K562 (cell line): ENCODE data around the gene WDR64. TPM values are rescaled to one million over a fixed set of nuclear protein-coding genes. Genes with fewer than 3 reads are reported as not detected.

Source experiments
- BCL6 ChIP-seq: fragments of 250-450 bp; sonication (Bioruptor Pico); IDR thresholded peaks from 2 replicates; pipeline ENCODE4 v1.4.0; 2020
- CBFA2T2 ChIP-seq: fragments of 450-650 bp; conservative IDR thresholded peaks from 2 replicates; pipeline ENCODE4 v1.6.1; 2017; ENCODE audit warnings: mild to moderate bottlenecking
- EHMT2 ChIP-seq: fragments of 450-650 bp; IDR thresholded peaks from 2 replicates; pipeline ENCODE4 v1.6.1; 2018; ENCODE audit warnings: antibody characterized with exemption
- FOXM1 ChIP-seq, 2 experiments: fragments of 450-650 bp in 1 of 2; sonication (generic) in 1 of 2; formaldehyde crosslinking in 1 of 2; IDR thresholded peaks; 2 replicates each; pipeline versions ENCODE4 v1.6.1 to v1.9.0; 2017 to 2022; ENCODE audit warnings: low read depth in 2 of 2, mild to moderate bottlenecking in 2 of 2, missing genetic modification reagents in 1 of 2, moderate library complexity in 1 of 2
- KDM5B ChIP-seq: fragments of 200-600 bp; sonication (generic); IDR thresholded peaks from 2 replicates; pipeline ENCODE4 v1.6.1; 2012; ENCODE audit warnings: low read depth, mild to moderate bottlenecking, moderate library complexity, low read length, control low read depth, inconsistent platforms; ENCODE audit not compliant: insufficient replicate concordance
- MCM3 ChIP-seq: fragments of 450-650 bp; IDR thresholded peaks from 2 replicates; pipeline ENCODE4 v1.6.1; 2016
- MTA2 ChIP-seq: fragments of 450-650 bp; IDR thresholded peaks from 2 replicates; pipeline ENCODE4 v1.6.1; 2016; ENCODE audit warnings: low read depth
- TCF3 ChIP-seq: sonication (generic); formaldehyde crosslinking; IDR thresholded peaks from 2 replicates; pipeline ENCODE4 v1.4.0; 2020; ENCODE audit warnings: mild to moderate bottlenecking, missing genetic modification reagents
- polyA plus RNA-seq, 8 experiments: library from polyadenylated mRNA; depleted of rRNA in 4 of 8; stranded (reverse) in 5 of 8; unstranded in 3 of 8; fragments of >200 nt; fragmentation: Nextera tagmentation in 2 of 8; fragmentation: Illumina TruSeq in 1 of 8; extraction: Ambion mirVana in 2 of 8; extraction: Trizol in 1 of 8; gene quantifications; 2 replicates each; pipeline versions ENCODE4 v1.2.1 to v1.2.3, GENCODE V29; 2011 to 2014; ENCODE audit warnings: inconsistent platforms in 1 of 8, missing spikeins in 1 of 8
- total RNA-seq, 7 experiments: library from RNA; depleted of rRNA in 6 of 7; stranded (reverse); fragments of >200 nt in 6 of 7; fragmentation: Illumina TruSeq in 2 of 7; extraction: Trizol in 2 of 7; gene quantifications; 2 replicates each; pipeline versions ENCODE4 v1.2.1 to v1.2.3, GENCODE V29; 2011 to 2021; ENCODE audit warnings: low replicate concordance in 1 of 7
- TF ChIP-seq, protein P1 (sequence below), 2 experiments: fragments of 450-650 bp; formaldehyde crosslinking in 1 of 2; IDR thresholded peaks; 2 replicates each; pipeline versions ENCODE4 v1.4.0 to v1.6.1; 2014 to 2020; ENCODE audit warnings: mild to moderate bottlenecking in 2 of 2, borderline replicate concordance in 1 of 2, low read depth in 1 of 2
- TF ChIP-seq, protein P2 (sequence below): IDR thresholded peaks from 2 replicates; pipeline ENCODE4 v1.6.1; 2014; ENCODE audit warnings: antibody characterized with exemption
- TF ChIP-seq, protein P3 (sequence below): conservative IDR thresholded peaks from 2 replicates; pipeline ENCODE4 v1.6.1; 2011; ENCODE audit warnings: low read depth, mild to moderate bottlenecking, low read length; ENCODE audit not compliant: control insufficient read depth

Gene WDR64
- total and polyA plus RNA-seq, 9 of the 15 experiments (the other 6 are each of a cell fraction or from before 2014, with no cell fraction given): 0.06 to 0.29 (median 0.19) TPM; not detected in 5

DNA sequence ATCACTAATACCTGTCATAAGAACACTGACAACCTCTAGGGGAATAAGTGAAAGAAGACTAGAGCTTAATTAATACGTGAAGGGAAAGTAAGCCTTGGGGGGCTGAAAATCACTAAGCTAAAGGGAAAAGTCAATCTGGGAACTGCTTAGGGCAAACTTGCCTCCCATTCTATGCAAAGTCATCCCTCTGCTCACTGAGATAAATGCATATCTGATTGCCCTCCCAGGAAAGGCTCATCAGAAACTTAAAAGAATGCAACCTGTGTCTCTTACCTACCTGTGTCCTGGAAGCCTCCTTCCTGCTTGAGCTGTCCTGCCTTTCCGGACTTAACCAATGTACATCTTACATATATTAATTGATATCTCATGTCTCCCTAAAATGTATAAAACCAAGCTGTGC lies 81.8 kb downstream of the WDR64 start (continued):
- TF ChIP-seq, protein P1, sequence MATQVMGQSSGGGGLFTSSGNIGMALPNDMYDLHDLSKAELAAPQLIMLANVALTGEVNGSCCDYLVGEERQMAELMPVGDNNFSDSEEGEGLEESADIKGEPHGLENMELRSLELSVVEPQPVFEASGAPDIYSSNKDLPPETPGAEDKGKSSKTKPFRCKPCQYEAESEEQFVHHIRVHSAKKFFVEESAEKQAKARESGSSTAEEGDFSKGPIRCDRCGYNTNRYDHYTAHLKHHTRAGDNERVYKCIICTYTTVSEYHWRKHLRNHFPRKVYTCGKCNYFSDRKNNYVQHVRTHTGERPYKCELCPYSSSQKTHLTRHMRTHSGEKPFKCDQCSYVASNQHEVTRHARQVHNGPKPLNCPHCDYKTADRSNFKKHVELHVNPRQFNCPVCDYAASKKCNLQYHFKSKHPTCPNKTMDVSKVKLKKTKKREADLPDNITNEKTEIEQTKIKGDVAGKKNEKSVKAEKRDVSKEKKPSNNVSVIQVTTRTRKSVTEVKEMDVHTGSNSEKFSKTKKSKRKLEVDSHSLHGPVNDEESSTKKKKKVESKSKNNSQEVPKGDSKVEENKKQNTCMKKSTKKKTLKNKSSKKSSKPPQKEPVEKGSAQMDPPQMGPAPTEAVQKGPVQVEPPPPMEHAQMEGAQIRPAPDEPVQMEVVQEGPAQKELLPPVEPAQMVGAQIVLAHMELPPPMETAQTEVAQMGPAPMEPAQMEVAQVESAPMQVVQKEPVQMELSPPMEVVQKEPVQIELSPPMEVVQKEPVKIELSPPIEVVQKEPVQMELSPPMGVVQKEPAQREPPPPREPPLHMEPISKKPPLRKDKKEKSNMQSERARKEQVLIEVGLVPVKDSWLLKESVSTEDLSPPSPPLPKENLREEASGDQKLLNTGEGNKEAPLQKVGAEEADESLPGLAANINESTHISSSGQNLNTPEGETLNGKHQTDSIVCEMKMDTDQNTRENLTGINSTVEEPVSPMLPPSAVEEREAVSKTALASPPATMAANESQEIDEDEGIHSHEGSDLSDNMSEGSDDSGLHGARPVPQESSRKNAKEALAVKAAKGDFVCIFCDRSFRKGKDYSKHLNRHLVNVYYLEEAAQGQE (IDR thresholded peaks at IDR 0.05; ENCODE audit: borderline replicate concordance): peak; percentile 13; the same call in 1 of the 2 replicates
- TF ChIP-seq, protein P1 (CRISPR knock-in tag; IDR thresholded peaks at IDR 0.05; ENCODE audit: low read depth): no peak
- TF ChIP-seq, protein P2, sequence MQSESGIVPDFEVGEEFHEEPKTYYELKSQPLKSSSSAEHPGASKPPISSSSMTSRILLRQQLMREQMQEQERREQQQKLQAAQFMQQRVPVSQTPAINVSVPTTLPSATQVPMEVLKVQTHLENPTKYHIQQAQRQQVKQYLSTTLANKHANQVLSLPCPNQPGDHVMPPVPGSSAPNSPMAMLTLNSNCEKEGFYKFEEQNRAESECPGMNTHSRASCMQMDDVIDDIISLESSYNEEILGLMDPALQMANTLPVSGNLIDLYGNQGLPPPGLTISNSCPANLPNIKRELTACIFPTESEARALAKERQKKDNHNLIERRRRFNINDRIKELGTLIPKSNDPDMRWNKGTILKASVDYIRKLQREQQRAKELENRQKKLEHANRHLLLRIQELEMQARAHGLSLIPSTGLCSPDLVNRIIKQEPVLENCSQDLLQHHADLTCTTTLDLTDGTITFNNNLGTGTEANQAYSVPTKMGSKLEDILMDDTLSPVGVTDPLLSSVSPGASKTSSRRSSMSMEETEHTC: no peak
- TF ChIP-seq TCF3 (CRISPR knock-in tag) (peak; percentile 71), MCM3 (no peak), CBFA2T2 (peak; percentile 72), BCL6 (CRISPR knock-in tag) (no peak), EHMT2 (0 out of 2 replicates have a peak, but pooled peaks have one; percentile 23), MTA2 (peak; percentile 75), KDM5B (no peak), FOXM1 (IDR thresholded peaks at IDR 0.05; ENCODE audit: low read depth) (0 out of 2 replicates have a peak, but pooled peaks have one; percentile 40), FOXM1 (CRISPR knock-in tag; IDR thresholded peaks at IDR 0.05; ENCODE audit: low read depth) (no peak)
- TF ChIP-seq, protein P3, sequence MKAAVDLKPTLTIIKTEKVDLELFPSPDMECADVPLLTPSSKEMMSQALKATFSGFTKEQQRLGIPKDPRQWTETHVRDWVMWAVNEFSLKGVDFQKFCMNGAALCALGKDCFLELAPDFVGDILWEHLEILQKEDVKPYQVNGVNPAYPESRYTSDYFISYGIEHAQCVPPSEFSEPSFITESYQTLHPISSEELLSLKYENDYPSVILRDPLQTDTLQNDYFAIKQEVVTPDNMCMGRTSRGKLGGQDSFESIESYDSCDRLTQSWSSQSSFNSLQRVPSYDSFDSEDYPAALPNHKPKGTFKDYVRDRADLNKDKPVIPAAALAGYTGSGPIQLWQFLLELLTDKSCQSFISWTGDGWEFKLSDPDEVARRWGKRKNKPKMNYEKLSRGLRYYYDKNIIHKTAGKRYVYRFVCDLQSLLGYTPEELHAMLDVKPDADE: no peak
